ENCODE measurements around the gene SPAG6. TPM values are rescaled to one million over a fixed set of nuclear protein-coding genes. Genes with fewer than 3 reads are reported as not detected.

Gene SPAG6
- total RNA-seq, 4 donors from 2014 or later: 0.64 to 0.75 TPM; not detected in 2

DNA sequence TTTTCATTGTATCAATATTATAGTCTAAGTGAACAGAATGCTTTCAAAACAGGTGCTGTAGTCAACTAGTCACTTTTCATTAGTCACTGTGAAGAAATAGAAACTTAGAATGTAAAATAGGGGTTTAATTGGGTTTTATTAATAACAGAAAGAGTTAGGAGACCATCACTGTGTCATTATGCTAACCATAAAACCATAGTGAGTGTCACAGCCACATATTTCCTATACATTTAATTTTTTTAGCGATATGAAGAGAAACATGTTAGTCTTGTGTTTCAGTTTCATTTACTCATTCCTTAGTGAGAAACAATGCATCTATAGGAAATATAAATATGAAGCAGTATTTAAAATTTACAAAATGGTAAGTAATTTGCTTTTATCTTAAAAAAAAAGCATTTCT, 22.2 kb downstream of the SPAG6 start:
- DNase-seq (ENCODE audit: low spot score in 2 of 2): no peak
- intact Hi-C loops (cut with DNase I; ENCODE audit: low total_unique reads): no loop called here
- 90 to 96% methylated on average over 1 of the region's 1 CpG for WGBS, 2 donors
- TF ChIP-seq CTCF (IDR thresholded peaks at IDR 0.05): no peak
- TF ChIP-seq POLR2A (IDR thresholded peaks at IDR 0.05): no peak
- H3K4me3 ChIP-seq (ENCODE audit: low read depth, poor library complexity, severe bottlenecking): no peak overlapping the region

DNA sequence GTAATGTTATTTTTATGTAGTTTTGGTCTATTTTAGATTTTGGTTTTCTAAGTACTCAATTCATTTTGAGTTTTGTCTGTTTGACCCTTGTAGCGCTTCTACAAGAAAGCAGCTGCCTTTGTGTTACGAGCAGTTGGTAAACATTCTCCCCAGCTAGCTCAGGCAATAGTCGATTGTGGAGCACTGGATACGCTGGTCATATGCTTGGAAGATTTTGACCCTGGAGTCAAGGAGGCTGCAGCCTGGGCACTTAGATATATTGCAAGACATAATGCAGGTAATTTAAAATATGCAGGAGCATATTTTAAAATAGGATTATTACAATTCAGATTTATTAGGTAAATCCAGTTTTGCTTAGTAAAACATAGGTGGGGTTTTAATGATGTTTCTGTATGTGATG, 23.1 kb downstream of the SPAG6 start:
- H3K4me3 ChIP-seq (ENCODE audit: low read depth, poor library complexity, severe bottlenecking): no peak overlapping the region
- 89 to 91% methylated on average over 4 of the region's 4 CpGs for WGBS, 2 donors
- no peak for DNase-seq (ENCODE audit: low spot score in 2 of 2)
- intact Hi-C loops (cut with DNase I; ENCODE audit: low total_unique reads): no loop called here
- TF ChIP-seq CTCF (IDR thresholded peaks at IDR 0.05): no peak
- TF ChIP-seq POLR2A (IDR thresholded peaks at IDR 0.05): no peak

GRCh38 chr10:22368981-22369380, 23.7 kb downstream of the SPAG6 start:
- WGBS, 2 donors: 46 to 71% methylated on average over 2 of the region's 2 CpGs
- DNase-seq (ENCODE audit: low spot score in 2 of 2): no peak
- intact Hi-C loops (cut with DNase I; ENCODE audit: low total_unique reads): no loop called here
- TF ChIP-seq CTCF (IDR thresholded peaks at IDR 0.05): no peak
- no peak for TF ChIP-seq POLR2A (IDR thresholded peaks at IDR 0.05)
- no peak overlapping the region for H3K4me3 ChIP-seq (ENCODE audit: low read depth, poor library complexity, severe bottlenecking)

DNA sequence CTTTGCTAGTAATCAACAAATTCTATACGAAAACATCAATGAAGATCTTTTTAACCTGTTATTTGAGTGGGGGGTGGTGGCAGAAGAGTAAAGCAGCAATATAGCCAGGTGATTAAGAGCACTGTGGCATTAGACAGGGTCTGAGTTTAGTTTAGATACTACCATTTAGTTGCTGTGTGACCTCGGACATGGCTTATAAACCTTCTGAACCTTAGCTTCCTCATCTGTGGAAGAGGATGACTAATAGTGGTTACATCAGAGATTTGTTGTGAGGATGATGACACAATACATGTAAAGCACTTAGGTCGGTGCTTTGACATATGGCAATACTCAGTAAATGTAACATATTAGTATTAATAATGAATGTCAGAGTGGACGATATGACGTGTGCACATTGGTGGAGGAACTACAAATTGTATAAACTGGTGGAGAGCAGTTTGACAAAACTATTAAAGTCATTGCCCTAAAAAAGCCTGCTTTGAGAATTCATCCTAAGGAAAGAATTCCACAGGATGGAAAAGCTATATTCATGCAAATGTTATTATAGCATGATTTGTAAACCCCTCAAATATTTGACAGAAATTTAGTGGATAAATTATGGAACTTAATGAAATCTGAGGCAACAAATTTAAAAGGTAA, 24.3 kb downstream of the SPAG6 start:
- no peak overlapping the region for H3K4me3 ChIP-seq (ENCODE audit: low read depth, poor library complexity, severe bottlenecking)
- 82 to 83% methylated on average over 5 of the region's 5 CpGs for WGBS, 2 donors
- TF ChIP-seq CTCF (IDR thresholded peaks at IDR 0.05) (no peak), POLR2A (IDR thresholded peaks at IDR 0.05) (no peak)
- no peak for DNase-seq (ENCODE audit: low spot score in 2 of 2)
- intact Hi-C loops (cut with DNase I; ENCODE audit: low total_unique reads): no loop called here

DNA sequence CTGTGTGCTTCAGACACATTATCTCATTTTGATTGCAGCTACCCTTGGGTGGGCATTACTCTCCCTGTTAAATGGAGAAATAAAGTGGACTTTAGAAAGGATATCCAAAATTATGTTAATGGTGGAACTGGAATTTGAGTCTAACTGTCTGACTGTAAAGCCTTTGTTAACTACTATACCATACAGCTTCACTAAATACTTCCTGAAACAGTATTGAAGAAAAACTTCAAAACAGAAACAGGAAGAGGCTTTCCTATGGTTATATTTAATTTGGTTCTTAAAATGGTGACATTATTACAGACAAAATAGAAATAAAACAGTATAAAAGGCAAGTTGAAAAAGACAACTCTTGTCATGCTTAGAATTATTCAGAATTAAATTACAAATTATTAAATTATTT, 25.0 kb downstream of the SPAG6 start:
- intact Hi-C loops (cut with DNase I; ENCODE audit: low total_unique reads): no loop called here
- no peak for TF ChIP-seq CTCF (IDR thresholded peaks at IDR 0.05)
- no peak for TF ChIP-seq POLR2A (IDR thresholded peaks at IDR 0.05)
- no peak for DNase-seq (ENCODE audit: low spot score in 2 of 2)
- H3K4me3 ChIP-seq (ENCODE audit: low read depth, poor library complexity, severe bottlenecking): no peak overlapping the region

DNA sequence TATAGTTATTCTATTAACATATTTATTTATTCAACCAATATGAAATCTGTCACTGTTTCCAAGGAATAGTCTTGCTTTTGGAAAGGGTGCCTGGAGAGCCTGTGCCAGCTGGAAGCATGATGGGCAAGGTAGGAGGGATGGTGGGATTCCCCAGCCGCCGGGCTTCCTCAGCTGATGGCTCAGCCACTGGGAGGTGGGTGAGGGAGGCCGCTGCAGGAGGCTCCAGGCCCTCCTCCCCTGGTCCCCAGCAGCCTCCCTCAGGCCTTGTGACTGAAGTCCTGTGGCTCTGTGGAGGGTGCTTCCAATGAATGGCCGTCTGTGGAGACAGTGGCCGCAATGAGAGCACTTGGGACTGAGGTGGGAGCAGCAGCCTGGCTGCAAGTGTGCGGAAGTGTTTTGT, 27.0 kb downstream of the SPAG6 start:
- WGBS, 2 donors: 86 to 95% methylated on average over 6 of the region's 6 CpGs
- intact Hi-C loops (cut with DNase I; ENCODE audit: low total_unique reads): no loop called here
- TF ChIP-seq POLR2A (IDR thresholded peaks at IDR 0.05) (no peak), CTCF (IDR thresholded peaks at IDR 0.05) (no peak)
- H3K4me3 ChIP-seq (ENCODE audit: low read depth, poor library complexity, severe bottlenecking): no peak overlapping the region
- no peak for DNase-seq (ENCODE audit: low spot score in 2 of 2)
